Coronary artery (tissue), 2 donors: ENCODE measurements around the gene TPM1.
"Not testable (repeated sequence)": the region's sequence is repeated elsewhere in the genome, so short reads cannot be mapped to it uniquely, and the experiment has no call there.

ENCODE experiments used
- DNase-seq: peaks from one replicate; pipeline ENCODE4 v3.0.0-alpha.2; 2017; ENCODE audit warnings: low spot score
- H3K27ac ChIP-seq, 2 donors: fragments of 200-600 bp; sonication (generic); one replicate each; pipeline ENCODE4 v1.5.1; 2016 to 2019
- H3K4me3 ChIP-seq: fragments of 200-600 bp; sonication (generic); 2 replicates; pipeline ENCODE4 v1.5.1; 2016; ENCODE audit warnings: mild to moderate bottlenecking, moderate library complexity
- TF ChIP-seq, protein P1 (sequence below): fragments of 200-600 bp; sonication (generic); IDR thresholded peaks from one replicate; pipeline ENCODE4 v1.5.1; 2019; ENCODE audit warnings: antibody characterized with exemption

The TPM1 gene

DNA sequence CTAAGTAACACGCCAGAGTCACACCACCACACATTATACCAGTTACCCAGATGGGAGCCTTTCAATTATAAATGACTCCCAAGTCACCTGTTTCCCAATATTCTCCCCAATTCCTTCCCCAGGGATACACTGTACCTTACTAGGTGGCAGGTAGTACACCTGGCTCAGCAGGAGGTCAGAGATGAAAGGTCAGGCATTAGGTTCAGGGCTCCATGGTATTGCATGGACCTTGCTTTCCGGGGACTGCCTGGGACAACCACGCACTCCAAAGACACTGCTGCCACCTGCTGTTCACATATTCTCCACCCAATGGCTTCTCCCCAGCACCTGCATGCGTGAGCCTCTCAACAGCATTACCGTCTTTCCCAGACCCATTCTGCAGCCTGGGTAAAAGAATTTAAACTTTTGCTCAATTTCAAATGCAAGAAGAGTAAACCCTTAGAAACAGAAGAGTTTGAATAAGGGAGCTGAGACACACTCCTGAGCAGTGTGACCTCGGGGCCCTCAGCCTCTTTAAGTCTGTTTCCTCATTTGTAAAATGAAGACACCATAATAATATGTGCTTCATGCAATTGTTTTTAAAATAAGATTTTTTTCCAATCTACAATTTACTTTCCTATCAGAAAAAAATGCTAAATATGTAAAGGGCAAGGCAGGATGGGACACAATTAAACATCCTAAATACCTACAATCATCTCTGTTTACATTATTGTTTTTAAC, 51.1 kb downstream of the TPM1 start:
- no peak for DNase-seq
- Histone ChIP-seq H3K4me3 (no peak overlapping the region), H3K27ac (no peak overlapping the region)
- TF ChIP-seq, protein P1, sequence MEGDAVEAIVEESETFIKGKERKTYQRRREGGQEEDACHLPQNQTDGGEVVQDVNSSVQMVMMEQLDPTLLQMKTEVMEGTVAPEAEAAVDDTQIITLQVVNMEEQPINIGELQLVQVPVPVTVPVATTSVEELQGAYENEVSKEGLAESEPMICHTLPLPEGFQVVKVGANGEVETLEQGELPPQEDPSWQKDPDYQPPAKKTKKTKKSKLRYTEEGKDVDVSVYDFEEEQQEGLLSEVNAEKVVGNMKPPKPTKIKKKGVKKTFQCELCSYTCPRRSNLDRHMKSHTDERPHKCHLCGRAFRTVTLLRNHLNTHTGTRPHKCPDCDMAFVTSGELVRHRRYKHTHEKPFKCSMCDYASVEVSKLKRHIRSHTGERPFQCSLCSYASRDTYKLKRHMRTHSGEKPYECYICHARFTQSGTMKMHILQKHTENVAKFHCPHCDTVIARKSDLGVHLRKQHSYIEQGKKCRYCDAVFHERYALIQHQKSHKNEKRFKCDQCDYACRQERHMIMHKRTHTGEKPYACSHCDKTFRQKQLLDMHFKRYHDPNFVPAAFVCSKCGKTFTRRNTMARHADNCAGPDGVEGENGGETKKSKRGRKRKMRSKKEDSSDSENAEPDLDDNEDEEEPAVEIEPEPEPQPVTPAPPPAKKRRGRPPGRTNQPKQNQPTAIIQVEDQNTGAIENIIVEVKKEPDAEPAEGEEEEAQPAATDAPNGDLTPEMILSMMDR: peak; percentile 65

DNA sequence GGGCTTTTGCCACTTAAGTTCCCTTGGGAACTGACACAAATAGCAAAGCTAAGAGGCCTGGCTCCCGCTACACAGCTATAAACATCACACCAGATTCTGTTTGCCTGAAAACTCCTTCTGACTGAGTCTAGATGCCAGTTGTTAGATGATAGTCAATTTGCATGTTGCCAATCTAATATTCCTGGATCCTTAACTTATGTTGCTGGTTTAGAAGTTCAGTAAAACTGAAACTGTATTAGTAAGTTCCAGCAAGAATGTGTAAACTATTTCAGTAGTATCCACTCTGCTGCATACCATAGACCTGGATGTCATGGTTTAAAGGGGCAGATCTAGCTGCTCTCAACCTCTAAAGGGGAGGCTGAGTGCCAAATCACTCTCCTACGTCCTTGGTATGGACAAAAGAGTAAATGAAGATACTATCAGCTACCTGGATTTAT, 52.0 kb downstream of the TPM1 start:
- peak overlapping the region in 1 of 2 donors; percentile 53 for H3K27ac ChIP-seq
- TF ChIP-seq, protein P1: no peak
- DNase-seq: no peak
- no peak overlapping the region for H3K4me3 ChIP-seq

DNA sequence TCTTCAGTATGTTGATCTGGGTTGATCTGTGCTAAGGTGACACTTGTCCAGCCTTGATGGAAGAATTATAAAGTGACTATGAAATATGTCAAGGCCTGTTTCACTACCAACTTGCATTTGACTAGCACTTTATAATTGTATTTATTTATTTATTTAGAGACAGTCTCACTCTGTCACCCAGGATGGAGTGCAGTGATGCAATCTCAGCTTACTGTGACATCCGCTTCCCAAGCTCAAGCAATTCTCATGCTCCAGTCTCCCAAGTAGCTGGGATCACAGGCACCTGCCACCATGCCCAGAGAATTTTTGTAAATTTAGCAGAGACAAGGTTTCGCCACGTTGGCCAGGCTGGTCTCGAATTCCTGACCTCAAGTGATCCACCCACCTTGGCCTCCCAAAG, 53.6 kb downstream of the TPM1 start:
- no peak overlapping the region for H3K27ac ChIP-seq
- H3K4me3 ChIP-seq: no peak overlapping the region
- DNase-seq: no peak
- TF ChIP-seq, protein P1: no peak

DNA sequence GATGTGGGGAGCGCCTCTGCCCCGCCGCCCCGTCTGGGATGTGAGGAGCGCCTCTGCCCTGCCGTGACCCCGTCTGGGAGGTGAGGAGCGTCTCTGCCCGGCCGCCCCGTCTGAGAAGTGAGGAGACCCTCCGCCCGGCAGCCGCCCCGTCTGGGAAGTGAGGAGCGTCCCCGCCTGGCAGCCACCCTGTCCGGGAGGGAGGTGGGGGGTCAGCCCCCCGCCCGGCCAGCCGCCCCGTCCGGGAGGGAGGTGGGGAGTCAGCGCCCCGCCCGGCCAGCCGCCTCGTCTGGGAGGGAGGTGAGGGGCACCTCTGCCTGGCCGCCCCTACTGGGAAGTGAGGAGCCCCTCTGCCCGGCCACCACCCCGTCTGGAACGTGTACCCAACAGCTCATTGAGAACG, 56.4 kb downstream of the TPM1 start:
- not testable (repeated sequence) for H3K4me3 ChIP-seq, H3K27ac ChIP-seq, DNase-seq

DNA sequence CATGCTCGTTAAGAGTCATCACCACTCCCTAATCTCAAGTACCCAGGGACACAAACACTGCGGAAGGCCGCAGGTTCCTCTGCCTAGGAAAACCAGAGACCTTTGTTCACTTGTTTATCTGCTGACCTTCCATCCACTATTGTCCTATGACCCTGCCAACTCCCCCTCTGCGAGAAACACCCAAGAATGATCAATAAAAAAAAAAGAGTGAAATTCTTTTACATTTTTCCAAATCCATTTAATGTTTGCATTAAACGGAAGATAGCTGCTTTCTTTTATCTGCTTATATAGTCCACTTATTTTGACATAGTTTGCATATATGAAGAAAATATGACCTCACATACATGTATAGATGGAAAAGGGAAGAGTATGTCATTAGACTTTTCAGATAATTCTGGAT, 57.0 kb downstream of the TPM1 start:
- not testable (repeated sequence) for DNase-seq, H3K4me3 ChIP-seq, H3K27ac ChIP-seq

DNA sequence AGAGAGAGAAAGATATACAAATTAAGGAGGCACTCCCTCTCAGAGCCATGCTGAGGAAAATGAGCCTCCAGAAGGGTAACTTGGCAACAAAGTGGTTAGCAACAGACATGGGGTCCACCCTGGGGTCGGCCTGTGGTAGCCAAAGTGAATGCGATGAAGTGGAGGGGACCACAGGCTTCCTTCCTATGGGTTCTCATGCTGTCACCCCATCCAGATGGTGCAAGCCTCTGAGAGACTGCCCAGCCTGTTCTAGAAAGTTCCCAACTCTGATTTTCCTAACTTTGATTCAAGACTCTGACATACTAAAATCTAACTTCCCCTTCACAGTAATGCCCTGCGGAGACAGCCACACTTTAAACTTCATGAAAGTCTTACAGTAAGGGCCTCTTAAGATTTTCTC, 60.9 kb downstream of the TPM1 start:
- DNase-seq: no peak
- Histone ChIP-seq H3K4me3 (no peak overlapping the region), H3K27ac (no peak overlapping the region)
- TF ChIP-seq, protein P1: no peak

DNA sequence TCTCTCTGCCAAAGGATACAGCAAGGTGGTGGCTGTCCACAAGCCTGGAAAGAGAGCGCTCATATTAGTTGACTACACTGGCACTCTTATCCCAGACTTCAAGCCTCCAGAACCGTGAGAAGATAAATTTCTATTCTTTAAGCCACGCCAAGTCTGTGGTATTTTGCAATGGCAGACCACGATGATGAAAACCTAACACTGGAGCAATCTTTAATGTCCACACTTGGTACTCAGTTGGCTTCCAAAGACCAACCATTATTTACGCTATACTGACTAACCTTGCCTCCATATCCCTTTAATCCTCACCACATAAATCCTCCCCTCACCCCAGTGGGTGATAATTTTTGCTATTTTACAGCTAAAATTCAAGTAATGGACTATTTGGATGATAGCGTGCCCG, 62.2 kb downstream of the TPM1 start:
- no peak for DNase-seq
- TF ChIP-seq, protein P1: no peak
- Histone ChIP-seq H3K4me3 (no peak overlapping the region), H3K27ac (no peak overlapping the region)

DNA sequence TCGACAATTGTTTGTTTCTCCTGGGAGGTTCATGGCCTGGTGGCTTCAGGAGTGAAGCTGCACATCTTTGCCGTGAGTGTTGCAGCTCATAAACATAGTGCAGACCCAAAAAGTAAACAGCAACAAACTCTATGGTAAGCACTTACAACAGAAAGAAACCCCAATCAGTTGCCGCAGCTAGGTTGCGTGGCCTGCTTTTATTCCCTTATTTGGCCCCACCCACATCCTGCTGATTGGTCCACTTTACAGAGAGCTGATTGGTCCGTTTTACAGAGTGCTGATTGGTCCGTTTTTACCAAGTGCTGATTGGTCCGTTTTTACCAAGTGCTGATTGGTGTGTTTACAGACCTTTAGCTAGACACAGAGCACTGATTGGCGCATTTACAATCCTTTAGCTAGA, 62.8 kb downstream of the TPM1 start:
- not testable (repeated sequence) for DNase-seq, H3K27ac ChIP-seq, H3K4me3 ChIP-seq
